GM18858 (cell line): ENCODE measurements around the gene CRYBA2.

Experiments
- ATAC-seq: cut with Tn5 transposase; IDR thresholded peaks from one replicate; pipeline ENCODE4 v1.9.1; 2021; ENCODE audit not compliant: unreplicated experiment

CRYBA2 gene, protein sequence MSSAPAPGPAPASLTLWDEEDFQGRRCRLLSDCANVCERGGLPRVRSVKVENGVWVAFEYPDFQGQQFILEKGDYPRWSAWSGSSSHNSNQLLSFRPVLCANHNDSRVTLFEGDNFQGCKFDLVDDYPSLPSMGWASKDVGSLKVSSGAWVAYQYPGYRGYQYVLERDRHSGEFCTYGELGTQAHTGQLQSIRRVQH

GRCh38 chr2:218993345-218994315, at the start of gene CRYBA2:
Gene CRYBA2, minus strand, starts transcription at chr2:218993422. Its CDS starts 246 bp downstream, at chr2:218993176.
- ATAC-seq, result no peak

DNA sequence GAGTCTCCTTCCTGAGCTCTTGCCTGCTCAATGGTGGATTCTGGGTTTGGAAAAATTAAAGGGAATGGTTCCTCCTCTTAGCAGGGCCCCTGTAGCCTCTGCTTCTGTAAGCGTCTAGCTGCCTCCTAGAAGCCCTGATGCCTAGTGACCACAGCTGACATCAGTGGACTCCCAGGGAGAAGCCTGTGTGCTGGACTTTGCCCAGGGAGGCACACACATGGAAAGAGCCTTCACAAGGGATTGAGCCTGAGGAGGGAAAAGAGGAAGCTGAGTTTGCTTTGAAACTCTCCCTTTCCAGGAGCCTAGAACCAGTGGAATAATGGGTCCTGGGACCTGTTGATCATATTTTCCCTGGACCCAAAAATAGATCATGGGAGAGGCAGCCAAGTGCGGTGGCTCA, 49.5 kb upstream of the CRYBA2 start:
- no peak for ATAC-seq

DNA sequence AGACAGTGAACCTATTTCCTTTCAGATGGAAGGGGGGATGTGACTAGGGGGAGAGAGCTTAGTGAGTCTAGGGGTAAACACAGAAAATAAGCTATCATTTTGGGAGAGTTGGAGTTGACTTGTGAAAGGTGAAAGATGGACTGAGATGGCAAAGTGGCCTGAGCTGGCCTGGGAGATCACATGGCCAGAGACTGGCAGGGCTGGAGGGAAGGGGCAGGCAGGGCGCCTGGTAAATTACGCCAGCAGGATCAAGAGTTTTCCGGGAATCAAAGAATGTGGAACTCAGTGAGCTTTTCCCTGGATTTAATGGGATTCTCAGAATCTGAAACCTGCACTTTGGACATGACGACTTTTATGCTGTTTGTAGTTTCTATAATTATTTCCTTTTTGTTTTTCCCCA, 48.9 kb upstream of the CRYBA2 start:
- no peak for ATAC-seq

DNA sequence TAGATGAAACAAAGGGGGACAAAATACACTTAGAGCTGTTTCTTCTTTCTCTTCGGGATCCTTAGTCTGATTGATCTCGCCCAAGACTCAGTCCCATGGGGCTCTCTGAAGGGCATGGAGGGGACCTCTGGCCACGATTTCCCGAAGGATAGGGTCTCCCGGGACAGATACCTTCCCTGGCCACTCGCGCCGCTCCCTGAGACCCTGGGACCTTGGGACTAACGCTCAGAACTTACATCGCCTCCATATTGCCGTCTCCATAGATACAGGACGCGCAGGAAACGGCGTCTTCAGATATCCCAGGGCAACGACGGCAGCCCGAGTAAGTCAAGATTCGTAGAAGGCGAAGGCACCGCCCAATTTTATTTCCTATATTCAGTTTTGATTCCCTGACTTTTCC, 48.0 kb upstream of the CRYBA2 start, which contains the start of gene CFAP65:
Gene CFAP65, minus strand, starts transcription at position 265 of the 400 bp plus-strand sequence. CDS start 2,468 bp downstream, outside the sequence.
- ATAC-seq, result no peak

- ATAC-seq, result no peak
Observed at GRCh38 chr2:219038600-219038999, 45.4 kb upstream of the CRYBA2 start.

- no peak for ATAC-seq
Observed at GRCh38 chr2:219037783-219038499, 44.7 kb upstream of the CRYBA2 start.

DNA sequence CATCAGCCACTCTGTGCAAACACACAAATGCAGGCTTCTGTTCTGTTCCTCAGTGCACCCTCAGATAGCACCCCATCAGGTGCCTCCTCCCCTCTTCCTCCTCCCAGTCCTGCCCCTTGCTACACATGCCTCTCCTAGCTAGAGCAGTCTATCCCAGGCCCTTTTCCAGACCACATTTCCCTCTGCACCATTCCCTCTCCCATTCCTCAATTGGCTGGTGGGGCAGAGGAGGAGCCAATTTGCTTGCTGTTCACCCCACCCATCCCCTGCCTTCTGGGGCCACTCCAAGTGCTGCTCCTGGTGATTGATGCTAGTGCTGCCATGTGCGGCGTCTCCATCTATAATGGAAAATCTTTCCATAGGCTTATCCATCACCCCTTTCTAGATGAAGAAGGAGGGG, 42.7 kb upstream of the CRYBA2 start:
- ATAC-seq, result no peak

DNA sequence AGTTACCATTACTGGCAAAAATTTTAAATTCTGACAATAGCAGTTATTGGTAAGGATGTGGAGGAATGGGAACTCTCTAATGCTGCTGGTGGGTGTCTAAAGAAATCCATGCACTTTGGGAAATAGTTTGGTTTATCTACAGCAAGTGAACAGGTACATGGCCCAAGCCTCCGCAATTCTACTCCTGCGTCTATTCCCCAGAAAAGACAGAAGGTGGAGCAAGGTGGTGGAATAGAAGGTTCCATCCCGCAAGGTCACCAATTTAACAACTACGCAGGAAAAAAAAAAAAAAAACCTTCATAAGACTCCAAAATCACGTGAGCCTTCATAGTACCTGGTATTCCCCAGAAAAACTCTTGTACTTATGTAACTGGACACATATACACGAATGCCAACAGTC, 41.6 kb upstream of the CRYBA2 start:
- ATAC-seq, result no peak

DNA sequence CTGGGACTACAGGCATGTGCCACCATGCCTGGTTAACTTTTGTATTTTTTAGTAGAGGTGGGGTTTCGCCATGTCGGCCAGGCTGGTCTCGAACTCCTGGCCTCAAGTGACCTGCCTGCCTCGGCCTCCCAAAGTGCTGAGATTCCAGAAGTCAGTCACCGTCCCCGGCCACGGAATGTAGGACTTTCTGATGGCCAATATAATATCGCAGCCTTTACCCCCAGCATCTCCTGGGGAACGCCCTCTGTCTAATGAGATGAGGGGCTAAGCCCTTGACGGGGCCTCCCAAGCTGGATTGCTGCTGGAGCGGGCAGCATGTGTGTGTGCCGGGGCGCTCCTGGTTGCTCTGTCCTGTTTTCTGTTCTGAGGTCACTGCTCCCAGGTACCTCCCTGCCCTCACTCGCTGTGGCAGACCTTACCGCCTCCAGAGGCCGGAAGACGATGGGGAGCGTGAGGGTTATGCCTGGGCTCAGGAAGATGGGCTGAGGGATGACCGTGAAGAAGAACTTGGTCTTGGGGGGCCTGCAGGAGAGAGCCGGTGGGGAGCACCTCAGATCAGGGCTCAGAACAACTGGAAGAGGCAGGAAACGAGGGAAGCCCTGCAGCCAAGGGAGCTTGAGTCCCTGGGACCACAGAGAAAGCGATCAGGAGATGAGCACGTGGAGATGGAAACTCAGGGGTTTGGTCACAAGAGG, 39.0 kb upstream of the CRYBA2 start:
- ATAC-seq, result no peak

DNA sequence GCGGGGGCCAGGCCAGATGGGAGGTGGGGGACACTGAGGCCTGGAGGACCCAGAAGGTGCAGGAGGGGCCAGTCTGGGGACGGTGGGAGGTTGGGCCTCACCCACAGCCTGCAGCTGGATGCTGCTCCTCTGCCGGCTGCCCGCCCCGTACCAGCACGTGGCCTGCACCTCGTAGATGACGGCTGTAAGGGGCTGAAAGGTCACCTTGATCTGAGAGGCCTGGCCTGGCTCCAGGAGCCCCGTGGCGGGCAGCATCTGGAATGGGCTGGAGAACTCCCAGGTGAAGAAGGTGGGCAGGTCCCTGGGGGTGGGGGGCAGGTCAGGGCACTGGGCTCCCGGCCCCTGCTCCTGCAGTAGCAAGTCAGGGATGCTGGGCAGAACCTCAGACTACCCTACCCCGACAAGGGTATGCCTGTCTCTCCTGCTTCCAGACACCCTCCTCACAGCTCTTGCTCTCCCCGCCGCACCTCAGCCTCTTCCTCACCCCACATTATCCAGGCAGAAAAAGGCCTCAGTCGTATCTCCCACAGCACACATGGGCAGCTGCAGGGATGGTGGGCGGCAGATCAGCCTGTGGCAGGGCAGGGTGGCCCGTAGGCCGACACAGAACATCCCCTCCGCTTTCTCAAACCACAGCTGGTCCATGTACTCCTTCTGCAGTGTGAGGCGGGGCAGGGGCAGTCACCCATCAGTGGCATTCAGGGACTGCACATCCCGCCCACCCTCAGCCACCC, 38.0 kb upstream of the CRYBA2 start:
- ATAC-seq, result no peak

- no peak for ATAC-seq
Observed at GRCh38 chr2:219030177-219030940, 37.1 kb upstream of the CRYBA2 start.

GRCh38 chr2:219029829-219030165, 36.6 kb upstream of the CRYBA2 start:
- ATAC-seq, result no peak

GRCh38 chr2:219028996-219029828, 36.0 kb upstream of the CRYBA2 start:
- ATAC-seq, result no peak

DNA sequence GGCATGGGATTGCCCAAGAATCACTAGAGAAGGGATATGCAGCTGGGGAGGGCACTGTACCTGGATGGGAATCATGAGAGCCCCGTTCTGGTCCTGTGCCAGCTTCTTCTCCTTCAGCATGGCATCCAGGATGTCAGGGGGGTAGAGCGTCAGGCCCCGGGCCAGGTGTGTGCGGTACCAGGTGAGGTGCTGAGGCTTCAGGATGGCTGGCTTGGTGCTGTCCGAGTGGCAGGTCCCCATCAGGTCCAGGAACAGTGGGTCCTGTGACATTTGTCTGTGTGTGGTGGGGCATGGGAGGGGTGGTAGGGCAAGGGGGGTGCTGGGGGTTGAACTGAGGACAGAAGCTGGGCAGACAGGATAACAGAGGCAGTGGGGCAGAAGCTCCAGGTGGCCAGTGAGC, 34.9 kb upstream of the CRYBA2 start:
- ATAC-seq, result no peak

DNA sequence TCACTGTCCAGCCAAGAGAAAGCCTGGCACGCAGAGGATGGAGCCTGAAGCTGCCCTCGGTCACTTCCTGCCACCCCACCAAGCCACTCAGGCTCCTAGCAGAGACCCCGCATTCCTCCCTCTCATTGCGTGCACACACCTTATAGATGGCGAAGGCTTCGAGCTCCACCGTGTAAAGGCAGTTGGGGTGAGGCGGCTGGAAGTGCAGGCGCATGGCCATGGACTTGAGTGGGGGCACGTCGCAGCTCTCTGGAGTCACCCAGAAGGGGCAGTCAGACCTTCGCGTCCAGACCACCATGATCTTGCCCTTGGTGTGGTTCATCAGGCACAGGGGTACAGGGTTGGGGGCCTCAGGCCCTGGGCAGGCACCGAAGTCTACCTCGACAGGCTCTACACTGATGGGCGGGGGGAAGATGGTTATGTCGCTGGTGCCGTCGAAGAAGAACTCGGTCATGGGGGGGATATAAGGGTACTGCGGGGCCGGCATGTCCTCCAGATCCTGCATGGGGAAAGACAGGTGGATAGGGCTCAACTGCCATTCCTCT, 34.4 kb upstream of the CRYBA2 start:
- no peak for ATAC-seq

DNA sequence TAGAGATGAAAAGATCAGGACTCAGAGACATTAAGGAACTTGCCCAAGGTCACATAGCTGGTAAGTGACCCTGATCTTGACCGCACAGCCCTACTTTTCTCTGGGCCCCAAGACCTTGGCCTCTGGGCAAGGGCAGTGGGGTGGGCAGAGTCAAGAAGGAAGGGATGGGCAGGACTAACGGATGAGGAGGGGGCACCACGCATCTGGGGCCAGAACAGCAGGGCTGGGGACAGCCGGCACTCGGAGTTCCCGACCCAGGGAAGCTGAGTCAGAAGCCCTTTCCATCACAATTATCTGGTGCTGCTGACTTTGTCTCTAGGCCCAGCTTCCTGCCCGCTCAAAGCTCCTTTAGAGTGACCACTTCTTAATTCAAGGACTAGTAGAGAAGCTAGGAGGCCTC, 33.7 kb upstream of the CRYBA2 start:
- ATAC-seq, result no peak

DNA sequence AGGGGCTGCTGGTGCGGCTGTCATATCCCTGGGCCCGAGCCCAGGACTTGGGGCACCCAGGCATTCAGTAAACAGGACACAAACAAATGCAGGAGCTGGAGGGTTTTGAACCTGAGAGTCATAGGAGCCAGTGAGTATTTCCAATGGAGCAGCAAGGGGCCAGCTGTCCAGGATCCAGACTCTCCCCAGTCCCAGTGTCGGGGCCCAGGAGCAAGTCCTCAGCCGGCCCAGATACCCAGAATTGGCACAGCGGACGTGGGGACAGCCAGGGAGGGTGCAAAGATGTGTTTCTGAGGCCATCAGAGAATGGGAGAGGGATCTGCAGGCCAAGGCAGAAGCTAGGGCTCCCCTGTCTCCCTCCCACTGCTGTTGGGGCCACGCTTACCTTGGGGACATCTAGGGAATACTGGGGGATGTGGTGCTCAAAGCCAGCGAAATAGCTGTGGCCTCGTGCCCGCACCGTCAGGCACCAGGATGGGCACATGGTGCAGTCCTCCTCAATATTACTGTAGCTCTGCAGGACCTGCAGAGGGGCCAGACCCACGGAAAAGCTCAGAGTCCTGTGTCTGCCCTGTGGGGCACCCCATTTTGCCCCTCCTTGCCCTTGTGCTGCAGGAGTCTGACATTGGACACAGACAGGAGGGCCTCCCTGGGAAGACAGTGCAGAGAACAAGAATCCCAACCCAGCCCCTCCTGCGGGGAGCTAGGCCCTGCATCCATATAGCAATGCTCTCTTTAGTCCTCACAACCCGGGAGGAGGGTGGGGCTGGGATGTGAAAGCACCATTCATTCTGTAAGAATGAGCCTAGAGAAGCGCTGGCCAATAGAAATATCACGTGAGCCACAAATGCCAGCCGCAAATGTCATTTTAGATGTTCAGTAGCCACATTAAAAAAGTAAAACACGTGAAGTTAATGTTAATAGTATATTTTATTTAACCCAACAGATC, 32.7 kb upstream of the CRYBA2 start:
- ATAC-seq, result no peak
